CD1c-positive myeloid dendritic cell (primary cell): ENCODE results near the gene UBASH3A.

Experiments
- DNase-seq: peaks from one replicate; pipeline ENCODE4 v3.0.0-alpha.2; 2016; ENCODE audit errors: extremely low spot score

UBASH3A gene, protein sequence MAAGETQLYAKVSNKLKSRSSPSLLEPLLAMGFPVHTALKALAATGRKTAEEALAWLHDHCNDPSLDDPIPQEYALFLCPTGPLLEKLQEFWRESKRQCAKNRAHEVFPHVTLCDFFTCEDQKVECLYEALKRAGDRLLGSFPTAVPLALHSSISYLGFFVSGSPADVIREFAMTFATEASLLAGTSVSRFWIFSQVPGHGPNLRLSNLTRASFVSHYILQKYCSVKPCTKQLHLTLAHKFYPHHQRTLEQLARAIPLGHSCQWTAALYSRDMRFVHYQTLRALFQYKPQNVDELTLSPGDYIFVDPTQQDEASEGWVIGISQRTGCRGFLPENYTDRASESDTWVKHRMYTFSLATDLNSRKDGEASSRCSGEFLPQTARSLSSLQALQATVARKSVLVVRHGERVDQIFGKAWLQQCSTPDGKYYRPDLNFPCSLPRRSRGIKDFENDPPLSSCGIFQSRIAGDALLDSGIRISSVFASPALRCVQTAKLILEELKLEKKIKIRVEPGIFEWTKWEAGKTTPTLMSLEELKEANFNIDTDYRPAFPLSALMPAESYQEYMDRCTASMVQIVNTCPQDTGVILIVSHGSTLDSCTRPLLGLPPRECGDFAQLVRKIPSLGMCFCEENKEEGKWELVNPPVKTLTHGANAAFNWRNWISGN

DNA sequence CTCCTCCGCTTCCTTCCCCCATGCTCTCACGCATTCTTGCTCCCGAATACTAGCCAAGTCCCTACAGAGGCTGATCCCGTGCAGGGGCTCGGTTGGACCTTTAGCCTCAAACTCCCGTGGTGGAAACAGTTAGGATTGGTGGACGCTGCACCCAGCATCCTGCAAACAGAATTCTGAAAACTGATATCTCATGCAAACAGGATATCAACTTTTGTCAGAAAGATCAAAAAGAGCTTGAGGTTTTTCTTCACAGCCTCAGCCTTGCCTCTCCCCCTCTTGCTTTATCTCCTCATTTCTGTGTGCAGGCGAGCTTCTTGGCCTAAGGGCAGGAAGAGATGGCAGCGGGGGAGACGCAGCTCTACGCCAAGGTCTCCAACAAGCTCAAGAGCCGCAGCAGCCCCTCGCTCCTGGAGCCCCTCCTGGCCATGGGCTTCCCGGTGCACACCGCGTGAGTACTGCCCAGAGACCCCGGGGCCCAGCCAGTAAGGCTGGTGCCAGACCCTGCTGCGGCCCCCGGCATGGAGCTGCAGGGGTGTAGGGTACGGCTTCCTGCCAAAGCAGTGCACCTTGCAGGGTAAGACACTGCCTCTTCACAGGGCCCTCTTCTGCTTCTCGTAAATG lies at the start of gene UBASH3A:
Gene UBASH3A (plus strand): TSS at position 292 of the 621 bp plus-strand sequence. CDS start 44 bp downstream, at position 336.
- DNase-seq = no peak

GRCh38 chr21:42356046-42356445 lies 47.7 kb upstream of the UBASH3A start:
- no peak for DNase-seq

- DNase-seq = no peak
Observed at GRCh38 chr21:42356650-42357049, 47.1 kb upstream of the UBASH3A start.

DNA sequence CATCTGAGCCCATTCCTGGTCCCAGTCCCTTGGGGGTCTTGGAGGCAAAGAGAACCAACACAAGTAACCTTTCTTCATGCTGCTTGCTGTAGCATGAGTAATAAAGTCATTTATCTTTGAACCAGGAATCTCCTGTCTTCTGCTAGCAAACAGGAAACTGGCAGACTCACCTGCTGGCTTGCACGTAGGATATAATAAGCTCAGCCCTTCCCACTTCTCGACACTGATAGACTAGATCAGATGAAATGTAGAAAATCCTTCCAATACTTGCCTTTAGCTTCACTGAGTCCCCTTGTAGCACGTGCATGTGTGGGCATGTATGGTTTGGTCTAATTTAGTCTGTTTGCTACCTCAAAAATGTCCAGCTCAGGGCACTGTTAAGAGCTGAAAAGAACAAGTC lies 46.4 kb upstream of the UBASH3A start:
- no peak for DNase-seq

GRCh38 chr21:42358261-42358660 lies 45.4 kb upstream of the UBASH3A start:
- DNase-seq = no peak

GRCh38 chr21:42358937-42359336 lies 44.8 kb upstream of the UBASH3A start:
- no peak for DNase-seq

DNA sequence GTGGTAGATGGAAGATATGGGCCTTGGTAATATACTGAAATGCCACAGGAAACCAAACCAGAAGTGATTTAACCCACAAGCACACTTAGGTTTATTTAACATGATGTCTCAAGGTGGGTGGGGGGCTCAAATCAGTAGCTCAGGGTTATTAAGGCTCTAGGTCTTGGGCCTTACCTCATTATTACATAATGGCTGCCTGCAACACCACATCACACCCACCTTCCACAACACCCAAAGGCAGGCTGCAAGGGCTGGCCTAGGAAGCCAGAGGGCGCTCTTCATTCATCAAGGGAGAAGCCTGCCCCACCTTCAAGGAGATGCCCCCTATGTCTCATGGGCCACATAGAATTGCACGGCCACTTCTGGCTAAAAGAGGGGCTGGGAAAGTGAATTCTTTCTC lies 43.4 kb upstream of the UBASH3A start:
- DNase-seq = no peak

GRCh38 chr21:42361286-42361685 lies 42.4 kb upstream of the UBASH3A start:
- no peak for DNase-seq

DNA sequence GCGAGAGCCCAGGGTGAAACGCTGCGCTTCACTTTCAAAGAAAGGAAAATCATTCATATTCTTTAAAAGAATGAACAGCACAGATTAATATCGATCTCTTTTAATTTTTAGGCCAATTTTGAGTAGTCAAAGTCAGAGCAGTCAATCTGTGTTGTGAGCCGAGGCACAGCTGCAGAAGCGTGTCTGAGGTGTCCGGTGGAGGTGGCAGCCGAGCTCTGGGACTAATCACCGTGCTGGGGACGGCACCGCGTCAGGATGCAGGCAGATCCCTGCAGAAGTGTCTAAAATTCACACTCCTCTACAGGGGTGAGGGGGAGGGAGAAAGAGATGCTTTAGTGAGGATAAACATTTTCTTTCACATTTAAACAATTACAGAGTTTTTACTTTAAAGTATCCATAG lies 41.5 kb upstream of the UBASH3A start:
- no peak for DNase-seq

- DNase-seq = no peak
Observed at GRCh38 chr21:42362700-42363099, 41.0 kb upstream of the UBASH3A start.

GRCh38 chr21:42363312-42363711 lies 40.4 kb upstream of the UBASH3A start:
- no peak for DNase-seq

- no peak for DNase-seq
Observed at GRCh38 chr21:42364304-42364865, 39.3 kb upstream of the UBASH3A start.

DNA sequence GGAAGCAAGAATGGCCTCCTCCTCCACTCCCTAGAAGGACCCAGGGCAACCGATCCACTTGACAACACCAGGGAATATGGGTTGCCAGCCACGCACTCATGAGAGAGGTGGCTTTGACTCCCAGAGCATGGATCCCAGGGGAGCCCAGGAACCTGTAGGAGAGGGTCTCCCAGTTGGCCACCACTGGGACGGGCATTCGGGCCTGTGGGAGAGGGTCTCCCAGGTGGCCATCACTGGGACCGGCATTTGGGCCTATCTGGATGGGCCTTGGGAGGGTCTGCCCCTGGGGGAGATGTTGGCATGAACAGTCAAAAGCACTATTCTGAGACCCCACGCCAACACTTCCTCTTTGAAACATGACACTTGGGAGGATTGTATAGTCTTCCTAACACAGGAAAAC lies 37.9 kb upstream of the UBASH3A start:
- DNase-seq = no peak

DNA sequence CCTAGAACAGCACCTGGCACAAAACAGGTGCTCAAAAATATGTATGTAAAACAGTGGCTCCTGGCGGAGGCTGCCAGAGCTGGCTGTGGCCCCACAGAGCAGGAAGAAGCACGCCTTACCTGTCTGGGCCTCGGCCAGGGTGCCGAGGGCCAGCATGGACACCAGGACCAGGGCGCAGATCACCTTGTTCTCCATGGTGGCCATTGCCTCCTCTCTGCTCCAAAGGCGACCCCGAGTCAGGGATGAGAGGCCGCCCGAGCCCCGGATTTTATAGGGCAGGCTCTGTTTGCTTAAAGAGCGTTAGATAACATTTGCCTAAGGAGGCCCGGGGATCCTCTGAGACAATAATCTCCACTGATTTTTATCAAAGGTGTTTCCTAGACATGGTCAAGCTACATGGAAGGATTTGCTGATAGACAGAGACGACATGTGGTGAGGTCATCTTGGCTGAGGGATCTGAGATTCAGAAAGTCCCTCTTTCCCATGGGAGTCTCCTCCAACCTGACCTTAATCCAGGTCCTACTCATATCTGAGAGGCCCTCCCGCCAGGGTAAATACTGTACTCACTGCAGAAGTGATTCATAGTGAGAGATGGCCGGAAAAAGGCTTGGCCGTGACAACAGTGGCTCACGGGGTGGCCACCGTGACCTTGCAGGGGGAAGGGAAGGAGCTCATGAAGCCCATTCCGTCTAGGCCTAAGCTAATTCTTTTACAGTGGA lies 37.3 kb upstream of the UBASH3A start, which contains the start of gene TFF1:
Gene TFF1 (minus strand): TSS at position 244 of the 719 bp plus-strand sequence. CDS start 40 bp downstream, at position 204.
- no peak for DNase-seq

DNA sequence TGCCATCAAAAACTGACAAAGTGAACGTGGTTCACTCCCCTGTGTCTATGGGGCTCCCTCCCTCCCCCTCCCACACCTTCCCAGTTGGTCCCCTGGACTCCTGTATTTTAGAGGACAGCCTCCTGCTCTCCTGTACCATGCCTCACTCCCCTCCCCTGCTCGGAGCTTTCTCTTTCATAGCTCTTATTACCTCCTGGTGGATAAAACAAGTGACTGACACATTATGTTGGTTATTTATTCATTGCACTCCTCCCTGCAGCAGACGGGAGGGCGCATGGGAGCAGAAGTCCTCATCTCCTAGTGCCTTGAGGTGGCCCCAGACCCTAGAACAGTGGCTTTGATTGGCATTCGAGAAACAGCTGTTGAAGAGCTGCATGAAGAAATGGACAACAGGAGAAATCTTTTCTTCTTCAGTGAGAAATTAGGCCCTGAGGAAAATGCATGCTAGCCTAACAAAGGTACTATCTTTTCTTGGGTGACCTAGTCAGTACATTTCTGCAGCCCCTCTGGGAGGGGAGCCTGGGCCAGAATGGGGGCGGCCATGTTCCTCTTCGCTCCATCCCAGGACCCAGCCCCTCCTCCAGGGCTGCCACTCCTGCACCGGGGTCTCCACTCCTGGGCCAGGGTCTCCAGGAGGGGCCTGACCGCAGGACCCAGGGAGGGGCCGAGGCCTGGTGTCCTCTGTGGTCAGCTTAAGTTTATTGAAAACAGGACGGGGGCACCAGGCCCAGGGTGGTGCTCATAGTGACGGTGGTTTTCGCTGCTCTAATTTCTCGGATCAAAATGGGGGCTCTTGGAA lies 36.1 kb upstream of the UBASH3A start:
- DNase-seq = no peak

GRCh38 chr21:42369821-42370220 lies 33.9 kb upstream of the UBASH3A start:
- no peak for DNase-seq

GRCh38 chr21:42370894-42371654 lies 32.6 kb upstream of the UBASH3A start:
- DNase-seq = no peak

DNA sequence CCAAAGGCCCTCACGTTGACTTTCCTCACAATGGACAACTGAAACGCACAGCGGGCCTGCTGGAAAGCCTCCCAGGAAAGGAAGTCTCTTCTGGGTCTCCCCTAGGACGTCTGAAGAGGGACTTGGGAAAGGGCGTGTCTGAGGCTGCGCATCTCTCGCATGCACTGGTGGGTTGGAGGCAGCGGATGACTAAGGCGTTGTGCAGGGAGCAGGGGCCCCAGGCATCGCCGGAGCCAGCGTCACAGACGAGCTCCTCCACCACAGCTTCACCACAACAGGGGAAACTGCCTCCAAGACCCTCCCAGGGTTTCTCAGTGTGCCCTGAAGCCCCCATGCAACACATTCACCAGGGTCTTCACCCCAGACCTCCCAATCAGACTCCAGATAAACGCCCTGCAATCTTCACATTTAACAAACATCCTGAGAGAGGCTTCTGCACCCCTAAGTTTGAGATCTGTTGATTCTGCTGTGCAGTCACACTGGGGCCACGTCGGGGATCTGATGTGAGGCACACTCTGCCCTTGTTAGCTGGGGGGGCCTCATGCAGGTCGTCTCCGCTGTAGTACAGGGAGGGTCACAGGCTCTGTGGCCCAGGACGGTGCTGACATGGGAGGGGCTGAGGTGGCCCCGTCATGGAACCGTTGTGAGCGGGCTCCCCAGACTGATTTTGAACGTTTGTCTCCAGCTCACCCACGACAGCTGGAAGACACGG lies 30.4 kb upstream of the UBASH3A start:
- no peak for DNase-seq

DNA sequence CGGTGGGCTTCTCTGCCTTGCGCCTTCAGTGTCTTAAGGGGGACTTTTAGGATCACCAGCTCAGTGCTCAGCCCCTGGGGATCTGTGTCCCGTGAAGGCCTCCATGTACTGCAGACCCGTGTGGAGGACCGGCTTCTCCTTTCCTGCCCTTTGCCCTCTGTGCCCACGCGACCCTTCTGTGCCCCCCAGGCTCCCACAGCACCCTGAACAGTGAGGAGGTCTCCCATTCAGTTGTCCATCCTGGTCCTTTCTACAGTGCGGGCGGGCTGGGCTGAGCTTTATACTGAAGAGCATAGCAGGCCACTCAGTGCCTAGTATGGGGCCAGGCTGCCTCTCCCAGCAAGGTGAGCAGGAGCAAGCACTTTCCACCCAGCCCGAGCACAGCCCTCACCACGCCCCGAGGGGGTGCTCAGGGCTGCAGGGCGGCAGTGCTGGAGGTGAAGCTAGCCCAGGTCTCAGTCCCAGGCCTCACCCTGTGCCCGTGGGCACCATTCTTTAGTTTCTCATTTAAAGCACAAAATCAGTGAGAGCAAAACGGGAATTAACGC lies 29.7 kb upstream of the UBASH3A start:
- no peak for DNase-seq
